Neural cell (in vitro differentiated cells): Measurements from ENCODE around the gene CREBBP. TPM values are rescaled to one million over a fixed set of nuclear protein-coding genes. Genes with fewer than 3 reads are reported as not detected.
"Not testable (repeated sequence)": the region's sequence is repeated elsewhere in the genome, so short reads cannot be mapped to it uniquely, and the experiment has no call there.

Source experiments
- H2AFZ ChIP-seq: fragments of 200-600, 300-800 bp; sonication (generic), shearing (Covaris generic); 2 replicates; pipeline ENCODE4 v1.6.0; 2014; ENCODE audit warnings: low read depth, mild to moderate bottlenecking, antibody characterized with exemption, low read length, moderate library complexity
- H3F3A ChIP-seq: fragments of 200-600 bp; shearing (Covaris generic); 2 replicates; pipeline ENCODE4 v1.6.1; 2016; ENCODE audit warnings: mild to moderate bottlenecking, moderate library complexity, mixed read lengths, antibody characterized with exemption, low read length; ENCODE audit not compliant: insufficient read depth, poor library complexity, severe bottlenecking
- H3K27ac ChIP-seq: fragments of 200-600, 300-800 bp; sonication (generic), shearing (Covaris generic); 2 replicates; pipeline ENCODE4 v1.5.1; 2014; ENCODE audit warnings: mild to moderate bottlenecking, low read length, moderate library complexity
- H3K27me3 ChIP-seq: fragments of 300-800, 200-600 bp; sonication (generic), shearing (Covaris generic); 2 replicates; pipeline ENCODE4 v1.6.0; 2014; ENCODE audit warnings: mild to moderate bottlenecking, low read depth, low read length, moderate library complexity; ENCODE audit not compliant: insufficient read depth
- H3K36me3 ChIP-seq: fragments of 300-800, 200-600 bp; sonication (generic), shearing (Covaris generic); 2 replicates; pipeline ENCODE4 v1.5.1; 2014; ENCODE audit warnings: mild to moderate bottlenecking, antibody characterized with exemption, low read length, moderate library complexity; ENCODE audit not compliant: insufficient read depth
- H3K4me2 ChIP-seq: fragments of 300-800, 200-600 bp; sonication (generic), shearing (Covaris generic); 2 replicates; pipeline ENCODE4 v1.6.0; 2014; ENCODE audit warnings: mild to moderate bottlenecking, low read length
- H3K4me3 ChIP-seq: fragments of 300-800, 200-600 bp; sonication (generic), shearing (Covaris generic); 2 replicates; pipeline ENCODE4 v1.5.1; 2014; ENCODE audit warnings: mild to moderate bottlenecking, low read length, moderate library complexity
- H3K79me2 ChIP-seq: fragments of 200-600 bp; shearing (Covaris generic); replicated peaks from 2 replicates; pipeline ENCODE4 v1.6.0; 2014; ENCODE audit warnings: mild to moderate bottlenecking, low read length, moderate library complexity; ENCODE audit not compliant: insufficient read depth
- H3K9ac ChIP-seq: fragments of 300-800, 200-600 bp; sonication (generic), shearing (Covaris generic); 2 replicates; pipeline ENCODE4 v1.6.1; 2016; ENCODE audit warnings: mild to moderate bottlenecking, low read length, mixed read lengths
- H3K9me2 ChIP-seq: fragments of 200-600 bp; shearing (Covaris generic); 2 replicates; pipeline ENCODE4 v1.6.1; 2016; ENCODE audit warnings: mild to moderate bottlenecking, low read length, mixed read lengths; ENCODE audit not compliant: insufficient read depth
- H3K9me3 ChIP-seq: fragments of 200-600, 300-800 bp; sonication (generic), shearing (Covaris generic); 2 replicates; pipeline ENCODE4 v1.6.1; 2016; ENCODE audit warnings: mild to moderate bottlenecking, mixed run types, low read length, moderate library complexity, mixed read lengths
- H4K20me1 ChIP-seq: fragments of 200-600 bp; shearing (Covaris generic); 2 replicates; pipeline ENCODE4 v1.6.1; 2016; ENCODE audit warnings: mild to moderate bottlenecking, mixed run types; ENCODE audit not compliant: insufficient read depth
- EP300 ChIP-seq: fragments of 450-650 bp; conservative IDR thresholded peaks from 2 replicates; pipeline ENCODE4 v1.6.1; 2014; ENCODE audit warnings: antibody characterized with exemption, mild to moderate bottlenecking, moderate library complexity; ENCODE audit not compliant: poor library complexity, severe bottlenecking
- EZH2 ChIP-seq: fragments of 200-600, 300-800 bp; shearing (Covaris generic), sonication (generic); IDR thresholded peaks from 2 replicates; pipeline ENCODE4 v1.6.1; 2014; ENCODE audit warnings: antibody characterized with exemption, low read length, borderline replicate concordance, mild to moderate bottlenecking; ENCODE audit not compliant: insufficient read depth, poor library complexity, severe bottlenecking
- MXI1 ChIP-seq: fragments of 450-650 bp; conservative IDR thresholded peaks from 2 replicates; pipeline ENCODE4 v1.6.1; 2014; ENCODE audit warnings: antibody characterized with exemption, mild to moderate bottlenecking; ENCODE audit not compliant: poor library complexity, severe bottlenecking
- POLR2AphosphoS5 ChIP-seq: IDR thresholded peaks from 2 replicates; pipeline ENCODE4 v1.6.1; 2012
- RAD21 ChIP-seq: fragments of 450-650 bp; conservative IDR thresholded peaks from 2 replicates; pipeline ENCODE4 v1.6.1; 2014; ENCODE audit warnings: antibody characterized with exemption, mild to moderate bottlenecking, moderate library complexity
- REST ChIP-seq: IDR thresholded peaks from 2 replicates; pipeline ENCODE4 v1.6.1; 2012; ENCODE audit warnings: borderline replicate concordance
- SMC3 ChIP-seq: fragments of 450-650 bp; conservative IDR thresholded peaks from 2 replicates; pipeline ENCODE4 v1.6.1; 2014; ENCODE audit warnings: antibody characterized with exemption, mild to moderate bottlenecking, moderate library complexity; ENCODE audit not compliant: poor library complexity
- TAF1 ChIP-seq: IDR thresholded peaks from 2 replicates; pipeline ENCODE4 v1.6.1; 2012; ENCODE audit warnings: low read depth
- polyA plus RNA-seq: library from polyadenylated mRNA; depleted of rRNA; stranded (reverse); fragments of >200 nt; gene quantifications from 2 replicates; pipeline ENCODE4 v1.2.3, GENCODE V29; 2014
- TF ChIP-seq, protein P1 (sequence below): fragments of 450-650 bp; IDR thresholded peaks from 2 replicates; pipeline ENCODE4 v1.5.1; 2014; ENCODE audit warnings: antibody characterized with exemption, mild to moderate bottlenecking, moderate library complexity; ENCODE audit not compliant: poor library complexity, severe bottlenecking

The CREBBP gene
- polyA plus RNA-seq, 1 donor from 2014 or later: 3.3 TPM

- Histone ChIP-seq H3K36me3 (no peaks in the 10 kb centered on the region), H3K9me3 (no peaks in the 10 kb centered on the region), H3K9ac (peak overlapping the region; percentile 82), H3F3A (no peaks in the 10 kb centered on the region), H3K4me2 (peak overlapping the region; percentile 73), H2AFZ (peak overlapping the region; percentile 59), H4K20me1 (no peaks in the 10 kb centered on the region), H3K27ac (peak overlapping the region; percentile 59), H3K4me3 (peak overlapping the region; percentile 98), H3K9me2 (no peaks in the 10 kb centered on the region), H3K27me3 (no peaks in the 10 kb centered on the region), H3K79me2 (peaks cover 8% of the 10 kb centered on the region)
- TF ChIP-seq REST (peak; percentile 11), EP300 (no peak), EZH2 (no peak)
Observed at GRCh38 chr16:3716831-3717234, 163.7 kb downstream of the CREBBP start.

DNA sequence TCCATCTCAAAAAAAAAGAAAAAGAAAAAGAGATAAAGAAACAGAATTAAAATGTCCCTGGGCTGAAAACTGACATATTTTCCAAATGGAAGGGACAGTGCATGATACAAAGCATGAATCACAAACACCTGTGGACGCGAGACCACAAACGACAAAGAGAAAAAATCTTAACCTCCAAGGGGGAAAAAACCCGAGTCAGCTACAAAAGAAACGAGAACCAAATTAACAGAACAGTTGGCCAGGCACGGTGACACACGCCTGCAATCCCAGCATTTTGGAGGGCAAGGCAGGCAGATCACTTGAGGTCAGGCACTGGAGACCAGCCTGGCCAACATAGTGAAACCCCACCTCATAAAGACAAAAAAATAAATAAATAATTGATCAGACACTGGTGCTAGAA, 165.1 kb downstream of the CREBBP start:
- no peaks in the 10 kb centered on the region for H3K9me2 ChIP-seq
- no peak overlapping the region for H3K4me2 ChIP-seq
- H3K27me3 ChIP-seq: no peaks in the 10 kb centered on the region
- TF ChIP-seq RAD21 (no peak), SMC3 (no peak), POLR2AphosphoS5 (no peak), REST (no peak), MXI1 (no peak), TAF1 (no peak), EP300 (no peak)
- TF ChIP-seq, protein P1, sequence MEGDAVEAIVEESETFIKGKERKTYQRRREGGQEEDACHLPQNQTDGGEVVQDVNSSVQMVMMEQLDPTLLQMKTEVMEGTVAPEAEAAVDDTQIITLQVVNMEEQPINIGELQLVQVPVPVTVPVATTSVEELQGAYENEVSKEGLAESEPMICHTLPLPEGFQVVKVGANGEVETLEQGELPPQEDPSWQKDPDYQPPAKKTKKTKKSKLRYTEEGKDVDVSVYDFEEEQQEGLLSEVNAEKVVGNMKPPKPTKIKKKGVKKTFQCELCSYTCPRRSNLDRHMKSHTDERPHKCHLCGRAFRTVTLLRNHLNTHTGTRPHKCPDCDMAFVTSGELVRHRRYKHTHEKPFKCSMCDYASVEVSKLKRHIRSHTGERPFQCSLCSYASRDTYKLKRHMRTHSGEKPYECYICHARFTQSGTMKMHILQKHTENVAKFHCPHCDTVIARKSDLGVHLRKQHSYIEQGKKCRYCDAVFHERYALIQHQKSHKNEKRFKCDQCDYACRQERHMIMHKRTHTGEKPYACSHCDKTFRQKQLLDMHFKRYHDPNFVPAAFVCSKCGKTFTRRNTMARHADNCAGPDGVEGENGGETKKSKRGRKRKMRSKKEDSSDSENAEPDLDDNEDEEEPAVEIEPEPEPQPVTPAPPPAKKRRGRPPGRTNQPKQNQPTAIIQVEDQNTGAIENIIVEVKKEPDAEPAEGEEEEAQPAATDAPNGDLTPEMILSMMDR: no peak
- no peak overlapping the region for H3K27ac ChIP-seq
- H3K4me3 ChIP-seq: no peak overlapping the region
- no peak overlapping the region for H2AFZ ChIP-seq
- H3K9me3 ChIP-seq: no peaks in the 10 kb centered on the region
- H3K9ac ChIP-seq: no peak overlapping the region
- peaks cover 8% of the 10 kb centered on the region for H3K79me2 ChIP-seq
- no peaks in the 10 kb centered on the region for H3F3A ChIP-seq
- H3K36me3 ChIP-seq: no peaks in the 10 kb centered on the region
- no peaks in the 10 kb centered on the region for H4K20me1 ChIP-seq

DNA sequence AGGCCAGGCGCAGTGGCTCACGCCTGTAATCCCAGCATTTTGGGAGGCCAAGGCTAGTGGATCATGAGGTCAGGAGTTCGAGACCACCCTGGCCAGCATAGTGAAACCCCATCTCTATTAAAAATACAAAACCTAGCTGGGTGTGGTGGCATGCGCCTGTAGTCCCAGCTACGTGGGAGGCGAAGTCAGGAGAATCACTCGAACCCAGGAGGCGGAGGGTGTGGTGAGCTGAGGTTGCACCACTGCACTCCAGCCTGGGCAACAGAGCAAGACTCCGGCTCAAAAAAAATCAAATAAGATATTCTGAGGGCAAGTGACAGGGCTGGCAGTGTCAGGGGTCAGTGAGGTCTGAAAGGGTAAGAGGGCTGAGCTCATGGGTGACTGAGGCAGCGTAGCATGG, 166.1 kb downstream of the CREBBP start:
- not testable (repeated sequence) for H4K20me1 ChIP-seq, H3K79me2 ChIP-seq, H3K9ac ChIP-seq, H3K4me3 ChIP-seq, H3K9me2 ChIP-seq, H3K9me3 ChIP-seq, H3F3A ChIP-seq, H3K27ac ChIP-seq, H2AFZ ChIP-seq, H3K27me3 ChIP-seq, H3K4me2 ChIP-seq, H3K36me3 ChIP-seq
